ENCODE results near the gene SCD. TPM values are rescaled to one million over a fixed set of nuclear protein-coding genes. Genes with fewer than 3 reads are reported as not detected.

SCD gene
- total and polyA plus RNA-seq, 2 of the 13 experiments (the other 11 are each of a cell fraction or from before 2014, with no cell fraction given), result 492 to 512 TPM

- TF ChIP-seq MIER3 (CRISPR knock-in tag; IDR thresholded peaks at IDR 0.05; ENCODE audit: borderline replicate concordance) (0 out of 2 replicates have a peak, but pooled peaks have one; percentile 13), ZNF143 (CRISPR knock-in tag; IDR thresholded peaks at IDR 0.05) (0 out of 2 replicates have a peak, but pooled peaks have one; percentile 9), ARID4A (CRISPR knock-in tag; IDR thresholded peaks at IDR 0.05; ENCODE audit: borderline replicate concordance) (peak; percentile 62; the same call in 1 of the 2 replicates), BORCS8-MEF2B (CRISPR knock-in tag; IDR thresholded peaks at IDR 0.05) (peak; percentile 39; the same call in 1 of the 2 replicates), ZNF740 (CRISPR knock-in tag; IDR thresholded peaks at IDR 0.05) (no peak), SMC3 (IDR thresholded peaks at IDR 0.05; ENCODE audit: low read length) (peak; percentile 91), ZNF615 (CRISPR knock-in tag; IDR thresholded peaks at IDR 0.05; ENCODE audit: borderline replicate concordance) (0 out of 2 replicates have a peak, but pooled peaks have one; percentile 39), ZNF441 (CRISPR knock-in tag; IDR thresholded peaks at IDR 0.05; ENCODE audit: borderline replicate concordance) (peak; percentile 55; the same call in 1 of the 2 replicates), SETDB1 (CRISPR knock-in tag; IDR thresholded peaks at IDR 0.05; ENCODE audit: borderline replicate concordance) (no peak), ZNF800 (CRISPR knock-in tag; IDR thresholded peaks at IDR 0.05) (0 out of 2 replicates have a peak, but pooled peaks have one; percentile 27), ZSCAN5A (CRISPR knock-in tag; IDR thresholded peaks at IDR 0.05; ENCODE audit: borderline replicate concordance) (no peak), STAG1 (CRISPR knock-in tag; IDR thresholded peaks at IDR 0.05) (peak; percentile 83), MEF2D (CRISPR knock-in tag; IDR thresholded peaks at IDR 0.05) (peak; percentile 22; the same call in 1 of the 2 replicates), GABPB1 (CRISPR knock-in tag; IDR thresholded peaks at IDR 0.05) (0 out of 2 replicates have a peak, but pooled peaks have one; percentile 27), MXD4 (CRISPR knock-in tag; IDR thresholded peaks at IDR 0.05) (0 out of 2 replicates have a peak, but pooled peaks have one; percentile 17), SALL1 (CRISPR knock-in tag; IDR thresholded peaks at IDR 0.05) (peak; percentile 72; the same call in 1 of the 2 replicates), TFDP2 (CRISPR knock-in tag; IDR thresholded peaks at IDR 0.05) (0 out of 2 replicates have a peak, but pooled peaks have one; percentile 18), MIXL1 (CRISPR knock-in tag; IDR thresholded peaks at IDR 0.05) (peak; percentile 61; the same call in 1 of the 2 replicates), KDM4B (CRISPR knock-in tag; IDR thresholded peaks at IDR 0.05) (peak; percentile 66; the same call in 1 of the 2 replicates), NBN (conservative IDR thresholded peaks at IDR 0.05) (no peak), CBX5 (CRISPR knock-in tag; IDR thresholded peaks at IDR 0.05; ENCODE audit: borderline replicate concordance) (peak; percentile 60; the same call in 1 of the 2 replicates)
Observed at GRCh38 chr10:100341953-100342626, 4.9 kb upstream of the SCD start (continued).
